Pancreas (tissue), 10 donors: ENCODE measurements around the gene GATD1. TPM values are rescaled to one million over a fixed set of nuclear protein-coding genes. Genes with fewer than 3 reads are reported as not detected.

ENCODE experiments used
- ATAC-seq, 4 donors: fragments of 200-7000 bp; cut with Tn5 transposase; one replicate each; pipeline versions ENCODE4 v1.8.0 to v1.9.1; 2020; ENCODE audit warnings: mild to moderate bottlenecking in 4 of 4, moderate library complexity in 4 of 4
- DNase-seq, 6 donors: peaks; one replicate each; pipeline ENCODE4 v3.0.0-alpha.2; 2020
- FAIRE-seq: peaks from 2 replicates; lab custom pipeline; 2012; peaks lifted over from hg19 to GRCh38; lab: Jason Lieb, UNC
- H3K27ac ChIP-seq, 4 donors: fragments of 200-600 bp; sonication (generic); 1 replicate in 3 of 4; 2 replicates in 1 of 4; pipeline versions ENCODE4 v1.5.0 to v1.8.0; 2020
- H3K27me3 ChIP-seq, 4 donors: fragments of 200-600 bp; one replicate each; pipeline ENCODE4 v1.8.0; 2021
- H3K36me3 ChIP-seq, 3 donors: fragments of 200-600 bp; sonication (generic) in 1 of 3; one replicate each; pipeline versions ENCODE4 v1.5.0 to v1.8.0; 2020 to 2021
- H3K4me1 ChIP-seq, 3 donors: fragments of 200-600 bp; one replicate each; pipeline ENCODE4 v1.8.0; 2021
- H3K4me3 ChIP-seq, 4 donors: fragments of 200-600 bp; sonication (generic) in 2 of 4; one replicate each; pipeline versions ENCODE4 v1.5.0 to v1.8.0; 2020 to 2021
- H3K9me3 ChIP-seq, 4 donors: fragments of 200-600 bp; one replicate each; pipeline ENCODE4 v1.8.0; 2021
- CTCF ChIP-seq, 4 donors: fragments of 200-600 bp; sonication (generic) in 3 of 4; IDR thresholded peaks; one replicate each; pipeline versions ENCODE4 v1.5.0 to v1.8.0; 2021; ENCODE audit warnings: antibody characterized with exemption in 4 of 4
- WGBS, 2 donors: extraction: QIAGEN DNeasy Blood & Tissue Kit; methylation state at CpG; one replicate each; pipeline ENCODE4 v1.1.7; 2013; 5-methylcytosine and 5-hydroxymethylcytosine counted together
- intact Hi-C, 3 donors: fragments of 100-400 bp; cut with DNase I; formaldehyde crosslinking; loops; one replicate each; pipeline versions ENCODE4 v1.11.1 to v1.14.2; 2022
- polyA plus RNA-seq, 2 donors: library from polyadenylated mRNA; stranded (reverse); fragments of 200-250 nt; gene quantifications; one replicate each; pipeline ENCODE4 v1.2.3, GENCODE V29; 2013
- total RNA-seq, 6 donors: library from RNA; stranded (reverse); fragmentation: NEBNext Ultra II Directional in 4 of 6; extraction: Animal tissue kit (Norgen Biotek cat#: 25700) in 4 of 6; gene quantifications; one replicate each; pipeline versions ENCODE4 v1.2.1 to v1.2.4, GENCODE V29; 2021 to 2023
- donor health status: healthy with polysubstance abuse.
- donor health status: DM: no; HTN: no; CAD: no; lungs with moderate emphysema.
- donor health status: DM: no; HTN: no; CAD: no.
- donor health status: control.
- donor health status: control.
- donor health status: Bipolar disorder and iron deficiency.
- donor health status: DM: yes; HTN: yes; CAD: no.
- donor health status: DM: no; HTN: no; CAD: no.
- donor health status: DM: no; HTN: no; CAD: no.
- donor health status: DM: yes; HTN: yes; CAD: no.

GATD1 gene
- total and polyA plus RNA-seq, 8 donors, result 13.6 to 43.2 (median 21.5) TPM

GRCh38 chr11:796565-797295 lies 19.4 kb upstream of the GATD1 start:
- intact Hi-C loops, result no loop called here
- ATAC-seq (no peak), FAIRE-seq (no peak), DNase-seq (peak in 2 of 6 donors; percentile 59 to 82)
- Histone ChIP-seq H3K36me3 (peaks cover 0 to 10% (median 4%) of the 10 kb centered on the region in 3 donors), H3K4me3 (peak overlapping the region; percentile 60 to 85 (median 70)), H3K4me1 (peaks cover 8 to 17% (median 8%) of the 10 kb centered on the region in 3 donors), H3K27me3 (no peaks in the 10 kb centered on the region), H3K27ac (peak overlapping the region; percentile 86 to 90 (median 88)), H3K9me3 (no peaks in the 10 kb centered on the region)
- no peak for TF ChIP-seq CTCF (IDR thresholded peaks at IDR 0.05)
- WGBS, 2 donors, result 16% methylated on average over 17 to 18 of the region's 18 CpGs

- Histone ChIP-seq H3K4me1 (peaks cover 8 to 17% (median 8%) of the 10 kb centered on the region in 3 donors), H3K27me3 (no peaks in the 10 kb centered on the region), H3K9me3 (no peaks in the 10 kb centered on the region), H3K4me3 (peak overlapping the region; percentile 42 to 85 (median 66)), H3K36me3 (peaks cover 0 to 14% (median 4%) of the 10 kb centered on the region in 3 donors), H3K27ac (peak overlapping the region; percentile 86 to 90 (median 88))
- TF ChIP-seq CTCF (IDR thresholded peaks at IDR 0.05), result no peak
- 1 to 4% methylated on average over 26 of the region's 26 CpGs for WGBS, 2 donors
- no peak for FAIRE-seq
- ATAC-seq, result peak; percentile 38 to 61 (median 58)
- peak; percentile 74 to 89 (median 80) for DNase-seq
- intact Hi-C loops, result no loop called here
These were observed 18.6 kb upstream of the GATD1 start for GRCh38 chr11:795634-796564.

- no peak for FAIRE-seq
These were observed 17.7 kb upstream of the GATD1 start for GRCh38 chr11:794766-795633.

More at GRCh38 chr11:794766-795633, 17.7 kb upstream of the GATD1 start:
- ATAC-seq, result peak; percentile 46 to 51 (median 49)
- 10 to 14% methylated on average over 36 to 38 of the region's 38 CpGs for WGBS, 2 donors
- Histone ChIP-seq H3K9me3 (no peaks in the 10 kb centered on the region), H3K27ac (peak overlapping the region; percentile 86 to 90 (median 88)), H3K27me3 (no peaks in the 10 kb centered on the region), H3K4me1 (peaks cover 8 to 17% (median 8%) of the 10 kb centered on the region in 3 donors), H3K36me3 (peaks cover 0 to 14% (median 4%) of the 10 kb centered on the region in 3 donors), H3K4me3 (peak overlapping the region; percentile 42 to 85 (median 66))
- intact Hi-C loops, result no loop called here
- DNase-seq, result peak; percentile 88 to 97 (median 94)
- TF ChIP-seq CTCF (IDR thresholded peaks at IDR 0.05), result no peak
